NB4 (cell line): ENCODE results near the gene IL1R2.

Experiments
- CTCF ChIP-seq: IDR thresholded peaks from one replicate; pipeline ENCODE4 v1.5.1; 2012; ENCODE audit warnings: low read depth, low read length
- MAX ChIP-seq: IDR thresholded peaks from 2 replicates; pipeline ENCODE4 v1.6.1; 2011; ENCODE audit warnings: low read depth, low read length

GRCh38 chr2:101986376-101986775, 5.4 kb upstream of the IL1R2 start:
- TF ChIP-seq CTCF (no peak), MAX (no peak)
